Right atrium auricular region (tissue), 2 donors: ENCODE measurements around the gene ESR2. TPM values are rescaled to one million over a fixed set of nuclear protein-coding genes. Genes with fewer than 3 reads are reported as not detected.

Experiments
- DNase-seq: peaks from one replicate; pipeline ENCODE4 v3.0.0-alpha.2; 2019; ENCODE audit warnings: low spot score
- H3K27ac ChIP-seq, 2 donors: fragments of 200-600 bp; sonication (generic); 1 replicate in 1 of 2; 2 replicates in 1 of 2; pipeline ENCODE4 v1.5.1; 2016 to 2019
- H3K27me3 ChIP-seq, 2 donors: fragments of 200-600 bp; sonication (generic); one replicate each; pipeline versions ENCODE4 v1.5.1 to v1.6.0; 2017 to 2019
- H3K36me3 ChIP-seq: fragments of 200-600 bp; sonication (generic); one replicate; pipeline ENCODE4 v1.5.1; 2016
- H3K4me1 ChIP-seq, 2 donors: fragments of 200-600 bp; sonication (generic); one replicate each; pipeline versions ENCODE4 v1.5.1 to v1.6.0; 2017 to 2019
- H3K4me3 ChIP-seq, 2 donors: fragments of 200-600 bp; sonication (generic); 1 replicate in 1 of 2; 2 replicates in 1 of 2; pipeline ENCODE4 v1.5.1; 2017 to 2019; ENCODE audit warnings: mild to moderate bottlenecking in 1 of 2, moderate library complexity in 1 of 2
- H3K9me3 ChIP-seq, 2 donors: fragments of 200-600 bp; sonication (generic); one replicate each; pipeline ENCODE4 v1.5.1; 2019
- total RNA-seq, 2 donors: library from RNA; depleted of rRNA; stranded (reverse); fragments of >200 nt; gene quantifications; one replicate each; pipeline ENCODE4 v1.1.0, GENCODE V29; 2016
- TF ChIP-seq, protein P1 (sequence below), 2 donors: fragments of 200-600 bp; sonication (generic); IDR thresholded peaks; one replicate each; pipeline ENCODE4 v1.5.1; 2019; ENCODE audit warnings: antibody characterized with exemption in 2 of 2

The ESR2 gene
- under 1 TPM; 0.20 to 0.30 TPM for total RNA-seq

DNA sequence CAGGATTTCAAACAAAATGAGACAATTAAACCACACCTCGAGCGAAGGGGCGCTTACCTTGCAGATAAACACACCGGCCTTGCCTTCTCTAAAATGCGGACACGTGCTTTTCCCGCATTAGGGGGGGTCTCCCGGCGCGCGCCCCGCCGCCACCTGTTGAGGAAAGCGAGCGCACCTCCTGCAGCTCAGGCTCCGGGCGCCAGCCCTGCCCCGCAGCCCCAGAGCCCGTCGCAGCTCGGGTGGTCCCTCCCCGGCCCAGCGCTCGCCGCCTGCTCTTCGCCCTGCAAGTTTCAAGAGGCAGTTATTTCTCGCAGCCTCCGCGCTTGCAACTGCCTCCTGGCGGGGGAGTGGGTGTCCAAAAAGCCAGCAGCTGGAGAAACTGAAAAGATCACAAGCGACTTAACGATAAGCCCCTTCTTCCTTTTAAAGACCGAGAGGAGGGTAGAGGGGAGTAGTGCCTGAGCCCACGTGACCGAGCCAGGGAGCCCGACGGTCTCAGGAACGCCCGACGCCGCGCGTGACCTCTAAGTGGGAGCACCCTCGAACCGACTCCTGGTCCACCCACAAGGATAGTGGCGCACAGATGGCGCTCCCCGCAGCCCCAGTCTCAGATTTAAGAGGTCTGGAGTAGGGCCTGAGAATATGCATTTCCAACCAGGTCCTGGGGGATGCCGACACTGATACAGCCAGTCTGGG is at the start of gene ESR2:
TSS of gene ESR2 (minus strand) at position 396 of the 696 bp plus-strand sequence. CDS start 11,386 bp downstream, outside the sequence.
- Histone ChIP-seq H3K27me3 (no peaks in the 10 kb centered on the region), H3K36me3 (no peaks in the 10 kb centered on the region), H3K27ac (no peak within 1 kb of the TSS), H3K4me1 (peaks cover 0 to 17% of the 10 kb centered on the region in 2 donors), H3K9me3 (no peaks in the 10 kb centered on the region), H3K4me3 (peak within 1 kb of the TSS; percentile 39 to 51)
- DNase-seq, result no peak
- TF ChIP-seq, protein P1, sequence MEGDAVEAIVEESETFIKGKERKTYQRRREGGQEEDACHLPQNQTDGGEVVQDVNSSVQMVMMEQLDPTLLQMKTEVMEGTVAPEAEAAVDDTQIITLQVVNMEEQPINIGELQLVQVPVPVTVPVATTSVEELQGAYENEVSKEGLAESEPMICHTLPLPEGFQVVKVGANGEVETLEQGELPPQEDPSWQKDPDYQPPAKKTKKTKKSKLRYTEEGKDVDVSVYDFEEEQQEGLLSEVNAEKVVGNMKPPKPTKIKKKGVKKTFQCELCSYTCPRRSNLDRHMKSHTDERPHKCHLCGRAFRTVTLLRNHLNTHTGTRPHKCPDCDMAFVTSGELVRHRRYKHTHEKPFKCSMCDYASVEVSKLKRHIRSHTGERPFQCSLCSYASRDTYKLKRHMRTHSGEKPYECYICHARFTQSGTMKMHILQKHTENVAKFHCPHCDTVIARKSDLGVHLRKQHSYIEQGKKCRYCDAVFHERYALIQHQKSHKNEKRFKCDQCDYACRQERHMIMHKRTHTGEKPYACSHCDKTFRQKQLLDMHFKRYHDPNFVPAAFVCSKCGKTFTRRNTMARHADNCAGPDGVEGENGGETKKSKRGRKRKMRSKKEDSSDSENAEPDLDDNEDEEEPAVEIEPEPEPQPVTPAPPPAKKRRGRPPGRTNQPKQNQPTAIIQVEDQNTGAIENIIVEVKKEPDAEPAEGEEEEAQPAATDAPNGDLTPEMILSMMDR (IDR thresholded peaks at IDR 0.05), result peak in 1 of 2 donors; percentile 30

DNA sequence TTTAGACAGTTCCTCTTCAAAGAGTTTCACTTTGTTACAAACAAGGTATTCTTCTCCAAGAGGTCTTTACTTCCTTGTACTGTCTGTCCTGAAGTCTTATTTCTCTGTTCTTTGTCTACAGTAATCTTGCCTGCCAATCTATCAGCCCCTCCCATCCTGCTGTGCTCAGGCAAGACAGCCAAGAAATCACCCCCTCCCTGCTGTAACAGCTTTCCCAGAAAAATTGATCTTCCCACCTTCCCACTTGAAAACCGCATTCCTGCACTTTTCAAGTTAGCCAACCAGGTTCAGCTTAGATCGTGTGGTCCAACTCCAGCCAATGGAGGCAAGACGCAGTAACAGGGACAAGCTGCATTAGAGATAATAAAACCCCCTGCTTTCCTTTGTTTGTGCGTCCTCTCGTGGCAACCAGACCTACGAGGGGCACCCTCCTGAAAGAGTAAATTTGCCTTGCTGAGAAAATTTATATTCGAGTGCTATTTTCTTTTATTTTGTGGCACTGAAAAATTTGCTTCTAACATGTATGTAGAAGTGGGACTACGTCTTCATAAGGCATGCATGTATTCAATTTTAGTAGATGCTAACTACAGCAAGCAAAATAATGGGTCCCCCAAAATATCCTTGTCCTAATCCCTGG is 46.5 kb upstream of the ESR2 start:
- DNase-seq, result no peak
- TF ChIP-seq, protein P1 (IDR thresholded peaks at IDR 0.05), result no peak
- H3K27ac ChIP-seq, result no peak overlapping the region

GRCh38 chr14:64338616-64339316 is 44.6 kb upstream of the ESR2 start:
- Histone ChIP-seq H3K27ac (peak overlapping the region; percentile 81 to 84), H3K27me3 (no peaks in the 10 kb centered on the region), H3K9me3 (peaks cover 0 to 5% of the 10 kb centered on the region in 2 donors), H3K36me3 (no peaks in the 10 kb centered on the region), H3K4me1 (peaks cover 0 to 12% of the 10 kb centered on the region in 2 donors), H3K4me3 (peak overlapping the region; percentile 67 to 79)
- peak; percentile 94 for DNase-seq
- TF ChIP-seq, protein P1 (IDR thresholded peaks at IDR 0.05), result no peak

More for the DNA sequence above, 46.5 kb upstream of the ESR2 start:
- H3K27me3 ChIP-seq, result no peaks in the 10 kb centered on the region
- H3K9me3 ChIP-seq, result peaks cover 0 to 5% of the 10 kb centered on the region in 2 donors
- H3K4me3 ChIP-seq, result no peak overlapping the region
- H3K36me3 ChIP-seq, result no peaks in the 10 kb centered on the region
- peaks cover 0 to 12% of the 10 kb centered on the region in 2 donors for H3K4me1 ChIP-seq

GRCh38 chr14:64337888-64338615 is 43.9 kb upstream of the ESR2 start:
- H3K9me3 ChIP-seq, result peaks cover 0 to 5% of the 10 kb centered on the region in 2 donors
- no peaks in the 10 kb centered on the region for H3K27me3 ChIP-seq
- H3K36me3 ChIP-seq, result no peaks in the 10 kb centered on the region
- peaks cover 0 to 12% of the 10 kb centered on the region in 2 donors for H3K4me1 ChIP-seq
- TF ChIP-seq, protein P1 (IDR thresholded peaks at IDR 0.05), result peak in 1 of 2 donors; percentile 11
- peak overlapping the region; percentile 81 to 84 for H3K27ac ChIP-seq
- H3K4me3 ChIP-seq, result peak overlapping the region; percentile 67 to 79
- peak; percentile 72 for DNase-seq

- DNase-seq, result no peak
- TF ChIP-seq, protein P1 (IDR thresholded peaks at IDR 0.05), result no peak
- no peak overlapping the region for H3K4me3 ChIP-seq
- H3K27me3 ChIP-seq, result no peaks in the 10 kb centered on the region
- no peaks in the 10 kb centered on the region for H3K9me3 ChIP-seq
- H3K27ac ChIP-seq, result no peak overlapping the region
- no peaks in the 10 kb centered on the region for H3K4me1 ChIP-seq
- no peaks in the 10 kb centered on the region for H3K36me3 ChIP-seq
These were observed 35.0 kb upstream of the ESR2 start for GRCh38 chr14:64329149-64329548.
